ENCODE results near the gene B3GNT5.

DNA sequence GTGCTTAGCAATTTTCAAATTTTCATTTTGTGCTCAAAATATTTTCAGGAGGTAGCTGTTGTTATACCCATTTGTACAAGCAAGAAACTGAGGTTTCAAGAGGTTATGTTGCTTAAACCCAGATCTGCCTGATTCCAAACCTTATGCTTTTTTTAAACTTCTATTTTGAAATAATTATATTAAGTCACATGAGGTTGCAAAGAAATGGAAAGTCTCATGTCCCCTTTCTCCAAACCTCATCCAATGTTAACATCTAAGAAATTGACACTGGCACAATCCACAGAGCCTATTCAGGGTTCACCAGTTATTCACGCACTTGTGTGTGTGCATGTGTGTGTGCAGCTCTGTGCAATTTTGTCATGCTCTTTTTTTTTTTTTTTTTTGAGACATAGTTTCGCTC is 35.1 kb downstream of the B3GNT5 start:
- TF ChIP-seq, protein P1, sequence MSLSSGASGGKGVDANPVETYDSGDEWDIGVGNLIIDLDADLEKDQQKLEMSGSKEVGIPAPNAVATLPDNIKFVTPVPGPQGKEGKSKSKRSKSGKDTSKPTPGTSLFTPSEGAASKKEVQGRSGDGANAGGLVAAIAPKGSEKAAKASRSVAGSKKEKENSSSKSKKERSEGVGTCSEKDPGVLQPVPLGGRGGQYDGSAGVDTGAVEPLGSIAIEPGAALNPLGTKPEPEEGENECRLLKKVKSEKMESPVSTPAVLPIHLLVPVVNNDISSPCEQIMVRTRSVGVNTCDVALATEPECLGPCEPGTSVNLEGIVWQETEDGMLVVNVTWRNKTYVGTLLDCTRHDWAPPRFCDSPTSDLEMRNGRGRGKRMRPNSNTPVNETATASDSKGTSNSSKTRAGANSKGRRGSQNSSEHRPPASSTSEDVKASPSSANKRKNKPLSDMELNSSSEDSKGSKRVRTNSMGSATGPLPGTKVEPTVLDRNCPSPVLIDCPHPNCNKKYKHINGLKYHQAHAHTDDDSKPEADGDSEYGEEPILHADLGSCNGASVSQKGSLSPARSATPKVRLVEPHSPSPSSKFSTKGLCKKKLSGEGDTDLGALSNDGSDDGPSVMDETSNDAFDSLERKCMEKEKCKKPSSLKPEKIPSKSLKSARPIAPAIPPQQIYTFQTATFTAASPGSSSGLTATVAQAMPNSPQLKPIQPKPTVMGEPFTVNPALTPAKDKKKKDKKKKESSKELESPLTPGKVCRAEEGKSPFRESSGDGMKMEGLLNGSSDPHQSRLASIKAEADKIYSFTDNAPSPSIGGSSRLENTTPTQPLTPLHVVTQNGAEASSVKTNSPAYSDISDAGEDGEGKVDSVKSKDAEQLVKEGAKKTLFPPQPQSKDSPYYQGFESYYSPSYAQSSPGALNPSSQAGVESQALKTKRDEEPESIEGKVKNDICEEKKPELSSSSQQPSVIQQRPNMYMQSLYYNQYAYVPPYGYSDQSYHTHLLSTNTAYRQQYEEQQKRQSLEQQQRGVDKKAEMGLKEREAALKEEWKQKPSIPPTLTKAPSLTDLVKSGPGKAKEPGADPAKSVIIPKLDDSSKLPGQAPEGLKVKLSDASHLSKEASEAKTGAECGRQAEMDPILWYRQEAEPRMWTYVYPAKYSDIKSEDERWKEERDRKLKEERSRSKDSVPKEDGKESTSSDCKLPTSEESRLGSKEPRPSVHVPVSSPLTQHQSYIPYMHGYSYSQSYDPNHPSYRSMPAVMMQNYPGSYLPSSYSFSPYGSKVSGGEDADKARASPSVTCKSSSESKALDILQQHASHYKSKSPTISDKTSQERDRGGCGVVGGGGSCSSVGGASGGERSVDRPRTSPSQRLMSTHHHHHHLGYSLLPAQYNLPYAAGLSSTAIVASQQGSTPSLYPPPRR (CRISPR knock-in tag; IDR thresholded peaks at IDR 0.05; ENCODE audit: borderline replicate concordance) = no peak
- TF ChIP-seq TAF1 (IDR thresholded peaks at IDR 0.05; ENCODE audit: control insufficient read depth, extremely low read depth, insufficient read depth, low read length, severe bottlenecking) (no peak), ZNF232 (CRISPR knock-in tag; IDR thresholded peaks at IDR 0.05) (no peak), JUN (IDR thresholded peaks at IDR 0.05; ENCODE audit: borderline replicate concordance, low read depth, low read length) (no peak), JUN (CRISPR knock-in tag; IDR thresholded peaks at IDR 0.05; ENCODE audit: borderline replicate concordance) (no peak), NR1H2 (CRISPR knock-in tag; IDR thresholded peaks at IDR 0.05) (no peak), JUNB (CRISPR knock-in tag; conservative IDR thresholded peaks at IDR 0.05) (no peak), POLR2AphosphoS5 (IDR thresholded peaks at IDR 0.05; ENCODE audit: control insufficient read depth, insufficient read depth, low read depth, low read length) (no peak), MED1 (CRISPR knock-in tag; IDR thresholded peaks at IDR 0.05; ENCODE audit: borderline replicate concordance) (no peak), POLR2A (conservative IDR thresholded peaks at IDR 0.05) (no peak)
- TF ChIP-seq, protein P2, sequence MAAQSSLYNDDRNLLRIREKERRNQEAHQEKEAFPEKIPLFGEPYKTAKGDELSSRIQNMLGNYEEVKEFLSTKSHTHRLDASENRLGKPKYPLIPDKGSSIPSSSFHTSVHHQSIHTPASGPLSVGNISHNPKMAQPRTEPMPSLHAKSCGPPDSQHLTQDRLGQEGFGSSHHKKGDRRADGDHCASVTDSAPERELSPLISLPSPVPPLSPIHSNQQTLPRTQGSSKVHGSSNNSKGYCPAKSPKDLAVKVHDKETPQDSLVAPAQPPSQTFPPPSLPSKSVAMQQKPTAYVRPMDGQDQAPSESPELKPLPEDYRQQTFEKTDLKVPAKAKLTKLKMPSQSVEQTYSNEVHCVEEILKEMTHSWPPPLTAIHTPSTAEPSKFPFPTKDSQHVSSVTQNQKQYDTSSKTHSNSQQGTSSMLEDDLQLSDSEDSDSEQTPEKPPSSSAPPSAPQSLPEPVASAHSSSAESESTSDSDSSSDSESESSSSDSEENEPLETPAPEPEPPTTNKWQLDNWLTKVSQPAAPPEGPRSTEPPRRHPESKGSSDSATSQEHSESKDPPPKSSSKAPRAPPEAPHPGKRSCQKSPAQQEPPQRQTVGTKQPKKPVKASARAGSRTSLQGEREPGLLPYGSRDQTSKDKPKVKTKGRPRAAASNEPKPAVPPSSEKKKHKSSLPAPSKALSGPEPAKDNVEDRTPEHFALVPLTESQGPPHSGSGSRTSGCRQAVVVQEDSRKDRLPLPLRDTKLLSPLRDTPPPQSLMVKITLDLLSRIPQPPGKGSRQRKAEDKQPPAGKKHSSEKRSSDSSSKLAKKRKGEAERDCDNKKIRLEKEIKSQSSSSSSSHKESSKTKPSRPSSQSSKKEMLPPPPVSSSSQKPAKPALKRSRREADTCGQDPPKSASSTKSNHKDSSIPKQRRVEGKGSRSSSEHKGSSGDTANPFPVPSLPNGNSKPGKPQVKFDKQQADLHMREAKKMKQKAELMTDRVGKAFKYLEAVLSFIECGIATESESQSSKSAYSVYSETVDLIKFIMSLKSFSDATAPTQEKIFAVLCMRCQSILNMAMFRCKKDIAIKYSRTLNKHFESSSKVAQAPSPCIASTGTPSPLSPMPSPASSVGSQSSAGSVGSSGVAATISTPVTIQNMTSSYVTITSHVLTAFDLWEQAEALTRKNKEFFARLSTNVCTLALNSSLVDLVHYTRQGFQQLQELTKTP (IDR thresholded peaks at IDR 0.05; ENCODE audit: low read depth in 1 of 2, partially characterized antibody in 2 of 2) = no peak
- TF ChIP-seq, protein P3, sequence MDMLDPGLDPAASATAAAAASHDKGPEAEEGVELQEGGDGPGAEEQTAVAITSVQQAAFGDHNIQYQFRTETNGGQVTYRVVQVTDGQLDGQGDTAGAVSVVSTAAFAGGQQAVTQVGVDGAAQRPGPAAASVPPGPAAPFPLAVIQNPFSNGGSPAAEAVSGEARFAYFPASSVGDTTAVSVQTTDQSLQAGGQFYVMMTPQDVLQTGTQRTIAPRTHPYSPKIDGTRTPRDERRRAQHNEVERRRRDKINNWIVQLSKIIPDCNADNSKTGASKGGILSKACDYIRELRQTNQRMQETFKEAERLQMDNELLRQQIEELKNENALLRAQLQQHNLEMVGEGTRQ (CRISPR knock-in tag; IDR thresholded peaks at IDR 0.05) = no peak
- TF ChIP-seq, protein P4, sequence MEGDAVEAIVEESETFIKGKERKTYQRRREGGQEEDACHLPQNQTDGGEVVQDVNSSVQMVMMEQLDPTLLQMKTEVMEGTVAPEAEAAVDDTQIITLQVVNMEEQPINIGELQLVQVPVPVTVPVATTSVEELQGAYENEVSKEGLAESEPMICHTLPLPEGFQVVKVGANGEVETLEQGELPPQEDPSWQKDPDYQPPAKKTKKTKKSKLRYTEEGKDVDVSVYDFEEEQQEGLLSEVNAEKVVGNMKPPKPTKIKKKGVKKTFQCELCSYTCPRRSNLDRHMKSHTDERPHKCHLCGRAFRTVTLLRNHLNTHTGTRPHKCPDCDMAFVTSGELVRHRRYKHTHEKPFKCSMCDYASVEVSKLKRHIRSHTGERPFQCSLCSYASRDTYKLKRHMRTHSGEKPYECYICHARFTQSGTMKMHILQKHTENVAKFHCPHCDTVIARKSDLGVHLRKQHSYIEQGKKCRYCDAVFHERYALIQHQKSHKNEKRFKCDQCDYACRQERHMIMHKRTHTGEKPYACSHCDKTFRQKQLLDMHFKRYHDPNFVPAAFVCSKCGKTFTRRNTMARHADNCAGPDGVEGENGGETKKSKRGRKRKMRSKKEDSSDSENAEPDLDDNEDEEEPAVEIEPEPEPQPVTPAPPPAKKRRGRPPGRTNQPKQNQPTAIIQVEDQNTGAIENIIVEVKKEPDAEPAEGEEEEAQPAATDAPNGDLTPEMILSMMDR (IDR thresholded peaks at IDR 0.05 in 2 of 3, conservative IDR thresholded peaks at IDR 0.05 in 1 of 3; ENCODE audit: insufficient read depth in 2 of 3, low read depth in 1 of 3, low read length in 3 of 3) = no peak
- TF ChIP-seq, protein P5, sequence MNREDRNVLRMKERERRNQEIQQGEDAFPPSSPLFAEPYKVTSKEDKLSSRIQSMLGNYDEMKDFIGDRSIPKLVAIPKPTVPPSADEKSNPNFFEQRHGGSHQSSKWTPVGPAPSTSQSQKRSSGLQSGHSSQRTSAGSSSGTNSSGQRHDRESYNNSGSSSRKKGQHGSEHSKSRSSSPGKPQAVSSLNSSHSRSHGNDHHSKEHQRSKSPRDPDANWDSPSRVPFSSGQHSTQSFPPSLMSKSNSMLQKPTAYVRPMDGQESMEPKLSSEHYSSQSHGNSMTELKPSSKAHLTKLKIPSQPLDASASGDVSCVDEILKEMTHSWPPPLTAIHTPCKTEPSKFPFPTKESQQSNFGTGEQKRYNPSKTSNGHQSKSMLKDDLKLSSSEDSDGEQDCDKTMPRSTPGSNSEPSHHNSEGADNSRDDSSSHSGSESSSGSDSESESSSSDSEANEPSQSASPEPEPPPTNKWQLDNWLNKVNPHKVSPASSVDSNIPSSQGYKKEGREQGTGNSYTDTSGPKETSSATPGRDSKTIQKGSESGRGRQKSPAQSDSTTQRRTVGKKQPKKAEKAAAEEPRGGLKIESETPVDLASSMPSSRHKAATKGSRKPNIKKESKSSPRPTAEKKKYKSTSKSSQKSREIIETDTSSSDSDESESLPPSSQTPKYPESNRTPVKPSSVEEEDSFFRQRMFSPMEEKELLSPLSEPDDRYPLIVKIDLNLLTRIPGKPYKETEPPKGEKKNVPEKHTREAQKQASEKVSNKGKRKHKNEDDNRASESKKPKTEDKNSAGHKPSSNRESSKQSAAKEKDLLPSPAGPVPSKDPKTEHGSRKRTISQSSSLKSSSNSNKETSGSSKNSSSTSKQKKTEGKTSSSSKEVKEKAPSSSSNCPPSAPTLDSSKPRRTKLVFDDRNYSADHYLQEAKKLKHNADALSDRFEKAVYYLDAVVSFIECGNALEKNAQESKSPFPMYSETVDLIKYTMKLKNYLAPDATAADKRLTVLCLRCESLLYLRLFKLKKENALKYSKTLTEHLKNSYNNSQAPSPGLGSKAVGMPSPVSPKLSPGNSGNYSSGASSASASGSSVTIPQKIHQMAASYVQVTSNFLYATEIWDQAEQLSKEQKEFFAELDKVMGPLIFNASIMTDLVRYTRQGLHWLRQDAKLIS (CRISPR knock-in tag; IDR thresholded peaks at IDR 0.05) = no peak
